ENCODE measurements around the gene RNF180. TPM values are rescaled to one million over a fixed set of nuclear protein-coding genes. Genes with fewer than 3 reads are reported as not detected.

Gene RNF180
- total and polyA plus RNA-seq, 10 of the 15 experiments (the other 5 are each of a cell fraction or from before 2014, with no cell fraction given) = 0.16 to 1.2 (median 0.73) TPM

DNA sequence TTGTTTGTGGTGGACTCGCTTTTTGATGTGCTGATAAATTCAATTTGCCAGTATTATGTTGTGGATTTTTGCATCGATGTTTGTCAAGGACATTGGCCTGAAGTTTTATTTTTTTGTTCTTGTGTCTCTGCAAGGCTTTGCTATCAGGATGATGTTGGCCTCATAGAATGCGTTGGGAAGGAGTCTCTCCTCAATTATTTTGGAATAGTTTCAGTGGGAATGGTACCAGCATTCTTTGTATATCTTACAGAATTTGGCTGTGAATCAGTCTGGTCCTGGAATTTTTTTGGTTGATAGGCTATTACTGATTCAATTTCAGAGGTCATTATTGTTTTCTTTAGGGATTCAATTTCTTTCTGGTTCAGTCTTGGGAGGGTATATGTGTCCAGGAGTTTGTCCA, 198.8 kb downstream of the RNF180 start (continued):
- TF ChIP-seq, protein P1, sequence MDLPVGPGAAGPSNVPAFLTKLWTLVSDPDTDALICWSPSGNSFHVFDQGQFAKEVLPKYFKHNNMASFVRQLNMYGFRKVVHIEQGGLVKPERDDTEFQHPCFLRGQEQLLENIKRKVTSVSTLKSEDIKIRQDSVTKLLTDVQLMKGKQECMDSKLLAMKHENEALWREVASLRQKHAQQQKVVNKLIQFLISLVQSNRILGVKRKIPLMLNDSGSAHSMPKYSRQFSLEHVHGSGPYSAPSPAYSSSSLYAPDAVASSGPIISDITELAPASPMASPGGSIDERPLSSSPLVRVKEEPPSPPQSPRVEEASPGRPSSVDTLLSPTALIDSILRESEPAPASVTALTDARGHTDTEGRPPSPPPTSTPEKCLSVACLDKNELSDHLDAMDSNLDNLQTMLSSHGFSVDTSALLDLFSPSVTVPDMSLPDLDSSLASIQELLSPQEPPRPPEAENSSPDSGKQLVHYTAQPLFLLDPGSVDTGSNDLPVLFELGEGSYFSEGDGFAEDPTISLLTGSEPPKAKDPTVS (IDR thresholded peaks at IDR 0.05; ENCODE audit: low read depth, low read length) = no peak

DNA sequence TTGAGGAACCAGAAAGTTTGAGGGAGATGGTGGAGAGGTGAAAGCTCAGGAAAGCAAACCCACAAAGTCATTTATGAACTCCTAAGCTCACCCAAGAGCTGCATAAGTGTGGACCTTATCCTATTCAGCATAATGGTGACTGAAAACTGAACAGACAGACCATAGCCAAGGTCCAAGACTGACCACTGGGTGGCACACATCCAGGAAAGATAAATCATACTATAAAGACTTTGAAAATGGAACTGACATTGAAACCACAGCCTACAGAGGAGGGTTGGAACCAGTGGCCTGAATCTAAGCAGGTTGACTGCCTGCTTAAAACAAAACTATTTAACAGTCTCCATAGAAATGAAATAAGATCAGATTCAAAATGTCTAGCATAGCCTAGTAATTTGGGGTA, 219.1 kb downstream of the RNF180 start:
- no TSS peak for BruUV-seq (replicated peaks)
- Histone ChIP-seq H3K27me3 (replicated peaks in 1 of 2; ENCODE audit: control insufficient read depth in 2 of 2, insufficient read depth in 2 of 2, low read length in 1 of 2) (no peaks in the 10 kb centered on the region), H3K4me3 (no peak overlapping the region), H3K9me3 (replicated peaks; ENCODE audit: control insufficient read depth, insufficient read depth, low read length) (no peaks in the 10 kb centered on the region), H3K27ac (ENCODE audit: control insufficient read depth, insufficient read depth) (no peak overlapping the region), H3K79me2 (ENCODE audit: control insufficient read depth, insufficient read depth, low read length) (no peaks in the 10 kb centered on the region), H3K4me2 (ENCODE audit: control insufficient read depth, insufficient read depth) (no peak overlapping the region), H2AFZ (ENCODE audit: control insufficient read depth, low read depth, low read length) (no peak overlapping the region), H3K4me1 (ENCODE audit: control insufficient read depth, insufficient read depth, low read length) (no peaks in the 10 kb centered on the region), H3K9ac (ENCODE audit: control insufficient read depth, insufficient read depth, low read length) (no peak overlapping the region), H3K36me3 (ENCODE audit: control insufficient read depth in 2 of 2, insufficient read depth in 2 of 2, low read length in 1 of 2) (no peaks in the 10 kb centered on the region), H4K20me1 (ENCODE audit: control insufficient read depth, insufficient read depth) (no peaks in the 10 kb centered on the region)
- no peak for FAIRE-seq
- POLR2A ChIA-PET = no interaction called here
- in situ Hi-C loops (cut with MboI) = no loop called here
- CTCF ChIA-PET = no interaction called here
- RAD21 ChIA-PET (ENCODE audit: unreplicated experiment) = no interaction called here
- ATAC-seq = peak; percentile 98
- SMC1A ChIA-PET (ENCODE audit: uncharacterized antibody, unreplicated experiment) = interaction anchor here (1.3 kb wide), 1 partner anchor 227 kb away, joined by 6 read pairs; no protein-coding TSS in a partner anchor
- no peak for DNase-seq (ENCODE audit: low read depth, low spot score)
- intact Hi-C loops (cut with micrococcal nuclease; ENCODE audit: unreplicated experiment) = loop anchor here (1.0 to 10.0 kb wide), 3 partner anchors 228 to 398 kb away; no protein-coding TSS in a partner anchor
- TF ChIP-seq, protein P2, sequence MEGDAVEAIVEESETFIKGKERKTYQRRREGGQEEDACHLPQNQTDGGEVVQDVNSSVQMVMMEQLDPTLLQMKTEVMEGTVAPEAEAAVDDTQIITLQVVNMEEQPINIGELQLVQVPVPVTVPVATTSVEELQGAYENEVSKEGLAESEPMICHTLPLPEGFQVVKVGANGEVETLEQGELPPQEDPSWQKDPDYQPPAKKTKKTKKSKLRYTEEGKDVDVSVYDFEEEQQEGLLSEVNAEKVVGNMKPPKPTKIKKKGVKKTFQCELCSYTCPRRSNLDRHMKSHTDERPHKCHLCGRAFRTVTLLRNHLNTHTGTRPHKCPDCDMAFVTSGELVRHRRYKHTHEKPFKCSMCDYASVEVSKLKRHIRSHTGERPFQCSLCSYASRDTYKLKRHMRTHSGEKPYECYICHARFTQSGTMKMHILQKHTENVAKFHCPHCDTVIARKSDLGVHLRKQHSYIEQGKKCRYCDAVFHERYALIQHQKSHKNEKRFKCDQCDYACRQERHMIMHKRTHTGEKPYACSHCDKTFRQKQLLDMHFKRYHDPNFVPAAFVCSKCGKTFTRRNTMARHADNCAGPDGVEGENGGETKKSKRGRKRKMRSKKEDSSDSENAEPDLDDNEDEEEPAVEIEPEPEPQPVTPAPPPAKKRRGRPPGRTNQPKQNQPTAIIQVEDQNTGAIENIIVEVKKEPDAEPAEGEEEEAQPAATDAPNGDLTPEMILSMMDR (IDR thresholded peaks at IDR 0.05 in 2 of 3, conservative IDR thresholded peaks at IDR 0.05 in 1 of 3; ENCODE audit: control insufficient read depth in 2 of 3, extremely low read depth in 1 of 3, insufficient read depth in 1 of 3, low read depth in 3 of 3, low read length in 3 of 3) = peak; percentile 9 to 26 (median 24); a peak in 3 of 6 replicates
- peak; percentile 25; the same call in 1 of the 2 replicates for TF ChIP-seq SMC3 (IDR thresholded peaks at IDR 0.05; ENCODE audit: borderline replicate concordance, low read length)
- no peak for TF ChIP-seq BACH1 (IDR thresholded peaks at IDR 0.05; ENCODE audit: borderline replicate concordance)
- TF ChIP-seq RB1 (IDR thresholded peaks at IDR 0.05; ENCODE audit: borderline replicate concordance) = no peak
- no peak for TF ChIP-seq ZNF207 (IDR thresholded peaks at IDR 0.05; ENCODE audit: borderline replicate concordance)
- no peak for TF ChIP-seq BHLHE40 (IDR thresholded peaks at IDR 0.05; ENCODE audit: borderline replicate concordance in 1 of 2, low read depth in 2 of 2, low read length in 1 of 2)
